Suppressor macrophage treated with lipopolysaccharide for 4 hours (primary cell): ENCODE measurements around the gene SEPTIN14.
"Not testable (repeated sequence)": the region's sequence is repeated elsewhere in the genome, so short reads cannot be mapped to it uniquely, and the experiment has no call there.

Experiments used
- DNase-seq: peaks from one replicate; pipeline ENCODE4 v3.0.0-alpha.2; 2020

SEPTIN14 gene

GRCh38 chr7:55778631-55779030 is 83.9 kb downstream of the SEPTIN14 start:
- no peak for DNase-seq

- DNase-seq, result no peak
These were observed 86.4 kb downstream of the SEPTIN14 start for GRCh38 chr7:55776196-55776595.

- no peak for DNase-seq
These were observed 87.5 kb downstream of the SEPTIN14 start for GRCh38 chr7:55775051-55775420.

DNA sequence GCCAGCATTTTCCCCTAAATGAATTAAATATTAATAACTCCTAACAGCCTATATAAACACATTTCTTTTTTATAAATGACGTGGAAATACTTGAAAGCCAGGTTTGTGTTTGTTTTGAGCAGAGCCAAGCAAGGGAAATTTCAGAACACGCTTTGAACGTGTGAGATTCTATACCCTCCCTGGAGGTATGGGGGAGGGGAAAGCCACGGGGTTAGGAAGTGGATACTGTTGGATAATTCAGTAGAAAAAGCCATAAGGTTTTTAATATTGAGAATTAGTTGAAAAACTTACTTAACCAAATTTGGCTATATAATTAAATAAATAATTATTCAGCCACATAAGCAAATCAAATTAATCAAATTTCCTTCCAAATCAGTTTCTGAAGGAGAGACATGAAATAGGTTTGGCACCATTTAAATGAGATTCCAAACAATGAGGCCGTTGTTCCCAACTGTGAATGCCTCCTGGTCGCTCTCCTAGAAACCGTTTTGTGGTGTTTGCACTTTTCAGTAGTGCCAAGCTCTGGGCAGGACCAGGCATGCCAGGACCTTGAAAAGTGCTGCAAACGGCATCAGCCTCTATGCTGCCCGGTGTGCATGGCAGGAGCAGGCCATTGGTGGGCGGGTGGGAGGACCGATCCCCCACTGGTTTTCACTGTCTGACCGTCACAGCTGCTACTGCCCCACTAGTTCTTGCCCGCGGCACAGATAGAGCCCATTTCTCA is 88.1 kb downstream of the SEPTIN14 start:
- no peak for DNase-seq

DNA sequence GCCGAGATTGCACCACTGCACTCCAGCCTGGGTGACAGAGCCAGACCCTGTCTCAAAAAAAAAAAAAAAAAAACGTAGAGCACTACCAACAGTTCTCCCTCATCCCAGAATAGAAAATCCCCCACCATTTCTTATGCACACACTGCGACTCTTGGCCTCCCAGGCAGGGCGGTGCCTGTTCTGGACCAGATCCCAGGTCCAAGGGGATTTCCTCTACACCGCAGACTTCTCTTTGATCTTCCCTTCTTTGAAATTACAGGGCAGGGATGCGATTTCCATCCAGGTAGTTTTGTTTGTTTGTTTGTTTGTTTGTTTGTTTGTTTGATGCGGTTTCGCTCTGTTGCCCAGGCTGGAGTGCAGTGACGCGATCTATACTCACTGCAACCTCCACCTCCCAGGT is 91.8 kb downstream of the SEPTIN14 start:
- no peak for DNase-seq

- DNase-seq, result not testable (repeated sequence)
These were observed 109.2 kb downstream of the SEPTIN14 start for GRCh38 chr7:55753274-55753862.

GRCh38 chr7:55744706-55745105 is 117.8 kb downstream of the SEPTIN14 start:
- not testable (repeated sequence) for DNase-seq
